Upper lobe of left lung (tissue), 6 donors: ENCODE data around the gene NBAS. TPM values are rescaled to one million over a fixed set of nuclear protein-coding genes. Genes with fewer than 3 reads are reported as not detected.

ENCODE experiments used
- ATAC-seq, 2 donors: fragments of 200-7000 bp; cut with Tn5 transposase; one replicate each; pipeline ENCODE4 v1.9.1; 2022; ENCODE audit warnings: mild to moderate bottlenecking in 2 of 2, moderate library complexity in 2 of 2; ENCODE audit not compliant: low FRiP score in 2 of 2
- DNase-seq, 2 donors: peaks; one replicate each; pipeline ENCODE4 v3.0.0-alpha.2; 2019 to 2020
- H3K27ac ChIP-seq, 4 donors: fragments of 200-600 bp; sonication (generic); one replicate each; pipeline ENCODE4 v1.5.1; 2016 to 2019
- H3K27me3 ChIP-seq, 4 donors: fragments of 200-600 bp; sonication (generic); one replicate each; pipeline ENCODE4 v1.5.1; 2017 to 2019
- H3K36me3 ChIP-seq, 4 donors: fragments of 200-600 bp; sonication (generic); one replicate each; pipeline ENCODE4 v1.5.1; 2016 to 2019
- H3K4me1 ChIP-seq, 4 donors: fragments of 200-600 bp; sonication (generic); one replicate each; pipeline ENCODE4 v1.5.1; 2018 to 2019
- H3K4me3 ChIP-seq, 4 donors: fragments of 200-600 bp; sonication (generic); one replicate each; pipeline ENCODE4 v1.5.1; 2017 to 2019; ENCODE audit warnings: mild to moderate bottlenecking in 2 of 4, moderate library complexity in 1 of 4
- H3K9me3 ChIP-seq, 4 donors: fragments of 200-600 bp; sonication (generic); one replicate each; pipeline ENCODE4 v1.5.1; 2018 to 2019
- EP300 ChIP-seq, 4 donors: sonication (generic); formaldehyde crosslinking; IDR thresholded peaks; one replicate each; pipeline ENCODE4 v1.5.1; 2017; ENCODE audit warnings: antibody characterized with exemption in 4 of 4, control low read depth in 2 of 4
- POLR2A ChIP-seq, 4 donors: fragments of 450-650 bp; IDR thresholded peaks; one replicate each; pipeline ENCODE4 v1.5.1; 2016 to 2017; ENCODE audit warnings: antibody characterized with exemption in 4 of 4, mild to moderate bottlenecking in 2 of 4
- POLR2AphosphoS5 ChIP-seq, 2 donors: sonication (generic); formaldehyde crosslinking; IDR thresholded peaks; one replicate each; pipeline ENCODE4 v1.5.1; 2017; ENCODE audit warnings: antibody characterized with exemption in 2 of 2
- WGBS, 2 donors: methylation state at CpG; one replicate each; pipeline ENCODE4 v1.1.5; 2017 to 2018; 5-methylcytosine and 5-hydroxymethylcytosine counted together
- total RNA-seq, 6 donors: library from RNA; depleted of rRNA in 4 of 6; stranded (reverse); fragments of >200 nt in 4 of 6; gene quantifications; one replicate each; pipeline versions ENCODE4 v1.1.0 to v1.2.1, GENCODE V29; 2016 to 2021
- TF ChIP-seq, protein P1 (sequence below), 6 experiments: fragments of 450-650 bp in 4 of 6; fragments of 200-600 bp in 2 of 6; sonication (generic) in 2 of 6; IDR thresholded peaks; one replicate each; pipeline ENCODE4 v1.5.1; 2016 to 2019; ENCODE audit warnings: antibody characterized with exemption in 6 of 6
- donor health status: DM: no; HTN: no; CAD: no; lungs with moderate emphysema.
- donor health status: DM: no; HTN: yes; CAD: no; lungs with severe emphysema.

The NBAS gene
- total RNA-seq, 6 donors from 2014 or later, result 33.2 to 75.5 (median 43.1) TPM

GRCh38 chr2:15205562-15205961 is 355.6 kb downstream of the NBAS start:
- Histone ChIP-seq H3K9me3 (no peaks in the 10 kb centered on the region), H3K27me3 (no peaks in the 10 kb centered on the region), H3K27ac (no peak overlapping the region), H3K4me3 (no peak overlapping the region), H3K4me1 (no peaks in the 10 kb centered on the region), H3K36me3 (peaks cover 0 to 5% (median 0%) of the 10 kb centered on the region in 4 donors)
- no peak for ATAC-seq
- 90 to 94% methylated on average over 5 of the region's 5 CpGs for WGBS, 2 donors
- DNase-seq, result no peak
- TF ChIP-seq, protein P1, sequence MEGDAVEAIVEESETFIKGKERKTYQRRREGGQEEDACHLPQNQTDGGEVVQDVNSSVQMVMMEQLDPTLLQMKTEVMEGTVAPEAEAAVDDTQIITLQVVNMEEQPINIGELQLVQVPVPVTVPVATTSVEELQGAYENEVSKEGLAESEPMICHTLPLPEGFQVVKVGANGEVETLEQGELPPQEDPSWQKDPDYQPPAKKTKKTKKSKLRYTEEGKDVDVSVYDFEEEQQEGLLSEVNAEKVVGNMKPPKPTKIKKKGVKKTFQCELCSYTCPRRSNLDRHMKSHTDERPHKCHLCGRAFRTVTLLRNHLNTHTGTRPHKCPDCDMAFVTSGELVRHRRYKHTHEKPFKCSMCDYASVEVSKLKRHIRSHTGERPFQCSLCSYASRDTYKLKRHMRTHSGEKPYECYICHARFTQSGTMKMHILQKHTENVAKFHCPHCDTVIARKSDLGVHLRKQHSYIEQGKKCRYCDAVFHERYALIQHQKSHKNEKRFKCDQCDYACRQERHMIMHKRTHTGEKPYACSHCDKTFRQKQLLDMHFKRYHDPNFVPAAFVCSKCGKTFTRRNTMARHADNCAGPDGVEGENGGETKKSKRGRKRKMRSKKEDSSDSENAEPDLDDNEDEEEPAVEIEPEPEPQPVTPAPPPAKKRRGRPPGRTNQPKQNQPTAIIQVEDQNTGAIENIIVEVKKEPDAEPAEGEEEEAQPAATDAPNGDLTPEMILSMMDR (IDR thresholded peaks at IDR 0.05), result no peak
- TF ChIP-seq POLR2AphosphoS5 (IDR thresholded peaks at IDR 0.05) (no peak), EP300 (IDR thresholded peaks at IDR 0.05) (no peak), POLR2A (IDR thresholded peaks at IDR 0.05) (no peak)

GRCh38 chr2:15201009-15201408 is 360.1 kb downstream of the NBAS start:
- Histone ChIP-seq H3K9me3 (no peaks in the 10 kb centered on the region), H3K27ac (no peak overlapping the region), H3K36me3 (no peaks in the 10 kb centered on the region), H3K4me3 (no peak overlapping the region), H3K27me3 (no peaks in the 10 kb centered on the region), H3K4me1 (no peaks in the 10 kb centered on the region)
- DNase-seq, result no peak
- no peak for ATAC-seq
- WGBS, 2 donors, result 67 to 81% methylated on average over 1 of the region's 1 CpG
- no peak for TF ChIP-seq POLR2A (IDR thresholded peaks at IDR 0.05)

DNA sequence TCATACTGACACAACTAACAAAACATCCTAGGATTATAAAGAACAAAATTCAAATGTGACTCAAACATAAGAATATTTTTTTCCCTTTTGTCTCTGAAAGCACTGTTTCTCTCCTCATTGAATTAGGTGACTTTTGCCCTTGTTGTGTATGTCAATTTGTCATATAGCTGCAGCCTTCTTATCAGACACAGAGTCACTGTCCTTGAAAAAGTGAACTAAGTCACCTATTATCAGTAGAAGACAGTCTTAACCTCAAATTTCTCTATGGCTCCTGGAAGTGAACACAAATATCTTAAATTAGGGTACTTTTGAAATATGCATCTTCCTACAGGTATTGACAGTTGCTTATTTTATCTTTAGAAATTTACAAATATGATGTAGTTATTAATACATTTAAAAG is 360.6 kb downstream of the NBAS start:
- Histone ChIP-seq H3K9me3 (no peaks in the 10 kb centered on the region), H3K36me3 (no peaks in the 10 kb centered on the region), H3K4me3 (no peak overlapping the region), H3K27me3 (no peaks in the 10 kb centered on the region), H3K27ac (no peak overlapping the region), H3K4me1 (no peaks in the 10 kb centered on the region)
- ATAC-seq (no peak), DNase-seq (no peak)
- no peak for TF ChIP-seq POLR2A (IDR thresholded peaks at IDR 0.05)
- no peak for TF ChIP-seq EP300 (IDR thresholded peaks at IDR 0.05)
- no peak for TF ChIP-seq POLR2AphosphoS5 (IDR thresholded peaks at IDR 0.05)
- TF ChIP-seq, protein P1 (IDR thresholded peaks at IDR 0.05), result no peak

- no peak for TF ChIP-seq POLR2A (IDR thresholded peaks at IDR 0.05)
- TF ChIP-seq, protein P1 (IDR thresholded peaks at IDR 0.05), result no peak
- H3K36me3 ChIP-seq, result no peaks in the 10 kb centered on the region
- 62 to 73% methylated on average over 3 of the region's 3 CpGs for WGBS, 2 donors
Measured at GRCh38 chr2:15198051-15198450, 363.1 kb downstream of the NBAS start.

DNA sequence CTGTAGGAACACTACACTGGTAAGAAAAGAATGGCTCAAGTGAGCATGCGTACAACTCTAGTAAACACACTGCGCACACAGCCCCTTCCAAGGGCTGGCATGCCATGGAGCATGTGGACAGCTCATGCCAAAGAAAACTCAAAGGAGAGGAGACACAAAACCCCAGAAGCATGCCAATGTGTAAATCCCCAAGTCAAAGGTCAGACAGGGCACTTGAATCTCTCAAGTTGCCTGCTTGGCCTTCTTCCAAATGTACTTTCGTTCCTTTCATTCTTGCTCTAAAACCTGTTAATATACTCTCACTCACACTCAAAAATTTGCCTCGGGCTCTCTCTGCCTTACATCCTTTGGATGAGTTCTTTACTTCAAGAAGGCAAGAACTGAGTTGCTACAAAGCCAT is 365.3 kb downstream of the NBAS start:
- DNase-seq, result no peak

More at GRCh38 chr2:15198051-15198450, 363.1 kb downstream of the NBAS start:
- Histone ChIP-seq H3K4me1 (no peaks in the 10 kb centered on the region), H3K4me3 (no peak overlapping the region), H3K27me3 (no peaks in the 10 kb centered on the region), H3K27ac (no peak overlapping the region), H3K9me3 (no peaks in the 10 kb centered on the region)
- no peak for ATAC-seq
- no peak for DNase-seq

More for the DNA sequence above, 365.3 kb downstream of the NBAS start:
- Histone ChIP-seq H3K4me3 (no peak overlapping the region), H3K27me3 (no peaks in the 10 kb centered on the region), H3K36me3 (no peaks in the 10 kb centered on the region), H3K9me3 (no peaks in the 10 kb centered on the region), H3K27ac (no peak overlapping the region), H3K4me1 (no peaks in the 10 kb centered on the region)
- TF ChIP-seq POLR2AphosphoS5 (IDR thresholded peaks at IDR 0.05), result no peak
- TF ChIP-seq EP300 (IDR thresholded peaks at IDR 0.05), result no peak
- TF ChIP-seq, protein P1 (IDR thresholded peaks at IDR 0.05), result no peak
- no peak for TF ChIP-seq POLR2A (IDR thresholded peaks at IDR 0.05)
- ATAC-seq, result no peak
- 75 to 84% methylated on average over 4 of the region's 4 CpGs for WGBS, 2 donors
